Measurements from ENCODE around the gene ARAP3. TPM values are rescaled to one million over a fixed set of nuclear protein-coding genes. Genes with fewer than 3 reads are reported as not detected.
A peak's percentile ranks its signal among the peaks of the same experiment; 100 is the strongest.

Gene ARAP3
- total RNA-seq, 1 donor from 2014 or later: 8.6 TPM

DNA sequence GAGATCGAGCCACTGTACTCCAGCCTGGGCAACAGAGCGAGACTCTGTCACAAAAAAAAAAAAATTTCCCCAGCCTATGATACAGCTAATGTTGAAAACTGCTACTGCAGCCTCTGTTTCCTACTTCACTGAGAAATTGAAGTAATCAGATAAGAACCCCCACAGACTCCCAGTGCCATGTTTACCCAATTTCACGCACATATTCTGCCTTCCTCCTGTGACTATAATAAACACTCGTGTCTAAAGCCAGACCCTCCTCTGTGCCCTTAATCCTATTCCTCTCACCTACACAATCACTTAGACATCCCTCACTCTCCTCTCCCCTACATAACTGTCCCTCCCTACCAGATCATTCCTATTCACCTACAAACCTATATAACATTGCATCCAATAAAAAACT is 6.4 kb downstream of the ARAP3 start:
- H3K4me3 Mint-ChIP-seq (ENCODE audit: unreplicated experiment): no peak overlapping the region
- no peak for DNase-seq
- peaks cover 2% of the 10 kb centered on the region for H3K27me3 Mint-ChIP-seq (ENCODE audit: unreplicated experiment)
- TF ChIP-seq CTCF (IDR thresholded peaks at IDR 0.05; ENCODE audit: partially characterized antibody, unreplicated experiment): no peak
- H3K4me1 Mint-ChIP-seq (ENCODE audit: low read depth, unreplicated experiment): peaks cover 3% of the 10 kb centered on the region
- H3K27ac Mint-ChIP-seq (ENCODE audit: unreplicated experiment): no peak overlapping the region
- peaks cover 5% of the 10 kb centered on the region for H3K9me3 Mint-ChIP-seq (ENCODE audit: unreplicated experiment)
- H3K36me3 Mint-ChIP-seq (ENCODE audit: unreplicated experiment): peaks cover 6% of the 10 kb centered on the region

- DNase-seq: no peak
- H3K4me3 Mint-ChIP-seq (ENCODE audit: unreplicated experiment): peak overlapping the region; percentile 8
- H3K27me3 Mint-ChIP-seq (ENCODE audit: unreplicated experiment): peaks cover 2% of the 10 kb centered on the region
- peaks cover 3% of the 10 kb centered on the region for H3K4me1 Mint-ChIP-seq (ENCODE audit: low read depth, unreplicated experiment)
- TF ChIP-seq CTCF (IDR thresholded peaks at IDR 0.05; ENCODE audit: partially characterized antibody, unreplicated experiment): no peak
- no peak overlapping the region for H3K27ac Mint-ChIP-seq (ENCODE audit: unreplicated experiment)
- H3K36me3 Mint-ChIP-seq (ENCODE audit: unreplicated experiment): peaks cover 6% of the 10 kb centered on the region
- H3K9me3 Mint-ChIP-seq (ENCODE audit: unreplicated experiment): peaks cover 5% of the 10 kb centered on the region
These were observed 7.3 kb downstream of the ARAP3 start for GRCh38 chr5:141674747-141675146.

DNA sequence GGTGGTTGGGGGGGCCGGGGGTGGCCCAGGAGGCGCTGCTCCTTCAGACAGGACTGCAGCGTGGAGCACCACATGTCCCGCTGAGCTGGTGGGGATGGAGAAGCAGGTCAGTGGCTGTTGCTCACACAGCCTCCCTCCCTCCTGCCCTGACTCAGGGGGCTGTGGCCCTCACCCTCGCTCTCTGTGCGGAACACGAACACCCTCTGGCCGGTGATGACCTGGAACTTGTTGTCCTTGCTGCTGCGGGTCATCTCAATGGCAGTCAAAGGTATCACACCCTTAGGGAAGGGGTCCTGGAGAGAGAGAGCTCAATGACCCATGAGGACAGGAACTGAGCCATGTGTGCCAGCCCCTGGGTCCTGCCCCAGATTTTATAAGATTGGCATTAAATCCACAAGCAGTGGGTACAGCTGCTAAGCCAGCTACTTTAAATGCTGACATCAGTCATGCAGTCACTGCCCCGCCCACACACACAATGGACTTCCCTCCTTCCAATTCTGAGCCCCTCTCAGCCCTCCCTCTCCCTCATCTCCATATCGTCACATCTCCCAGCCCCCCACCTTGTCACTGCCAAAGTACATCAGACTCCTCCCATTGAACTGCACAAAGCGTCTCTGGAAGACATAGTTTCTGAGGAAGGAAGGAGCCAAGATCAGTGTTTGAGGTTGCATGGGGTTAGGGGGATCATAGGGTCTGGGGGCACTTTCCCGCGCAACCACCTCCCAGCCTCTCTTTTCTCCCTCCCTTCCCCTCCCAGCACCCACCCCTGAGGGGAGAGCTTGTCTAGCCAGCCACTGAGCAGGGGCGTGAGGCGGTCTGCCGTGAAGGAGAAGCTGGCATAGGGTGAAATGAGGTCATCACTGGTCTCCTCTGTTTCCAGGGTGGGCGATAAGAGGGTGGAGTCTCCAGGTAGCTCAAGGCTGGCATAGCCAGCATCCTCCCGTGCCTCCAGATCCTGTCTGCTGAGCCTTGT is 8.9 kb downstream of the ARAP3 start:
- peaks cover 2% of the 10 kb centered on the region for H3K27me3 Mint-ChIP-seq (ENCODE audit: unreplicated experiment)
- TF ChIP-seq CTCF (IDR thresholded peaks at IDR 0.05; ENCODE audit: partially characterized antibody, unreplicated experiment): no peak
- peak overlapping the region; percentile 43 for H3K4me3 Mint-ChIP-seq (ENCODE audit: unreplicated experiment)
- H3K9me3 Mint-ChIP-seq (ENCODE audit: unreplicated experiment): peaks cover 7% of the 10 kb centered on the region
- DNase-seq: peak; percentile 54
- no peak overlapping the region for H3K27ac Mint-ChIP-seq (ENCODE audit: unreplicated experiment)
- peaks cover 3% of the 10 kb centered on the region for H3K4me1 Mint-ChIP-seq (ENCODE audit: low read depth, unreplicated experiment)
- peaks cover 6% of the 10 kb centered on the region for H3K36me3 Mint-ChIP-seq (ENCODE audit: unreplicated experiment)

DNA sequence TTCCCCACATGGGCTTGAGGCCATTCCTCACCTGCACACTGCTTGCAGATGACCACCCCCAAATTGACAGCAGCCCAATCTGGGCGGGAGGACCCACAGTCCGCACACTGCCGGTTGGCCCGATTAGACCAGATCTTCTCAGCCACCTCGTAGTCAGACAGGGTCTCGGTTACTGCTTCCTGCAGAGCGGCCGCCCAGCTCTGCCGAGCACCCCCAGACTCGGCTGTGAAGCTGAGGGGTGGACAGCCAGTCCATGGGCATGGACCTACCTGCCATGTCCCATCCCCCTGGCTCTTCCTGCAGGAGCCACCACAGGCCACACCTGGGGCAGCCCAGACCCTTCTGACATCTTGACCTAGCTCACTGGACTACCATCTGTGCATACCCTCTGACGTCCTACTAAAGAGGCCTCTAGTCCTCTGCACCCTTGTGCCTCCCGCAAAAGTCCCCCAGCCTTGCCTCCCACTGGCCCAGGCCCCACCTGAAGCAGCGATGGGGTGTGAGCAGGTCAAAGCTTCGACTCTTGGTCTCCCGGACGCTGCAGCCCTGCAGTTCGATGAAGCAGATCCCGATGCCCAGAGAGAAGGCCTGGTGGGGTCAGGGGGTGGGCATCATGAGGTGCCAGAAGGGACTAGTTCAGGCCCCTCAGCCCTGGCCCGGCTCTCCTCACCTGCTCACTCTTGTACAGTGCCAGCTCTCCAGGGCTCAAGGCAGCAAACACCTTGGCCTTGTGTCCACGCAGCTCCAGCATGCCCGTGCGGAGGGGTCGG is 9.8 kb downstream of the ARAP3 start:
- H3K27ac Mint-ChIP-seq (ENCODE audit: unreplicated experiment): no peak overlapping the region
- H3K4me1 Mint-ChIP-seq (ENCODE audit: low read depth, unreplicated experiment): peaks cover 3% of the 10 kb centered on the region
- DNase-seq: no peak
- peaks cover 7% of the 10 kb centered on the region for H3K9me3 Mint-ChIP-seq (ENCODE audit: unreplicated experiment)
- no peak overlapping the region for H3K4me3 Mint-ChIP-seq (ENCODE audit: unreplicated experiment)
- H3K36me3 Mint-ChIP-seq (ENCODE audit: unreplicated experiment): peaks cover 6% of the 10 kb centered on the region
- peaks cover 2% of the 10 kb centered on the region for H3K27me3 Mint-ChIP-seq (ENCODE audit: unreplicated experiment)
- TF ChIP-seq CTCF (IDR thresholded peaks at IDR 0.05; ENCODE audit: partially characterized antibody, unreplicated experiment): no peak

All from glutamatergic neuron (in vitro differentiated cells).